RPMI7951 (cell line): ENCODE measurements around the gene ZBTB46. TPM values are rescaled to one million over a fixed set of nuclear protein-coding genes. Genes with fewer than 3 reads are reported as not detected.

Experiments
- DNase-seq: peaks from one replicate; pipeline ENCODE4 v3.0.0-alpha.2; 2012; ENCODE audit warnings: low read depth
- total RNA-seq: library from RNA; depleted of rRNA; stranded (reverse); fragments of >200 nt; shearing (Covaris generic); gene quantifications from 2 replicates; pipeline ENCODE4 v1.2.3, GENCODE V29; 2014

ZBTB46 gene
- total RNA-seq, 1 experiment from 2014 or later = 3.4 TPM

DNA sequence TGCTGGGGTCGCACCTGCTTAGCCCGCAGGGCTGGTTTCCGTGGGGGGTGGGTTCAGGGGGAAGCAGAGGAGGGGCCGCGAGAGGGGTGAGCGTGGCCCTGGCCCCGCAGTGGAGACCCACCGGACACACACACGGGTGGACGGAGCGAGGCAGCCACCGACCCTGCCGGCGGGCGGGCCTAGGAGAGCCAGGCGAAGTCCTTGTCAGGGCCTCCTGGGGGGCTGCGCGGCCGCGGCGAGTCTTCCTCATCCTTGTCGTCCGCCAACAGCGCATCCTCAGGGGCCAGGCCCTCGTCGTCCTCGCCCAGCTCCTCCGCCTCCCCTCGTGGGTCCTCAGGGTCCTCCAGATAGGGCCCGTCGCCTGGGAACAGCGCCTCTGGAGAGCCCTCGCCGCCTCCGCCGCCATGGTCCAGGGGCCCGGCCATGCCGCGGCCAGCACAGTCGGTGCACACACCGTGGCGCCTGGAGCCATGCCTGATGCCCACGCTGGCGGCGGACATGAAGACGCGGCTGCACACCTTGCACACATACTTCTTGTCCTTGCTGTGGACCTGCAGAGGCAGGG is 84.2 kb downstream of the ZBTB46 start:
- DNase-seq = no peak

DNA sequence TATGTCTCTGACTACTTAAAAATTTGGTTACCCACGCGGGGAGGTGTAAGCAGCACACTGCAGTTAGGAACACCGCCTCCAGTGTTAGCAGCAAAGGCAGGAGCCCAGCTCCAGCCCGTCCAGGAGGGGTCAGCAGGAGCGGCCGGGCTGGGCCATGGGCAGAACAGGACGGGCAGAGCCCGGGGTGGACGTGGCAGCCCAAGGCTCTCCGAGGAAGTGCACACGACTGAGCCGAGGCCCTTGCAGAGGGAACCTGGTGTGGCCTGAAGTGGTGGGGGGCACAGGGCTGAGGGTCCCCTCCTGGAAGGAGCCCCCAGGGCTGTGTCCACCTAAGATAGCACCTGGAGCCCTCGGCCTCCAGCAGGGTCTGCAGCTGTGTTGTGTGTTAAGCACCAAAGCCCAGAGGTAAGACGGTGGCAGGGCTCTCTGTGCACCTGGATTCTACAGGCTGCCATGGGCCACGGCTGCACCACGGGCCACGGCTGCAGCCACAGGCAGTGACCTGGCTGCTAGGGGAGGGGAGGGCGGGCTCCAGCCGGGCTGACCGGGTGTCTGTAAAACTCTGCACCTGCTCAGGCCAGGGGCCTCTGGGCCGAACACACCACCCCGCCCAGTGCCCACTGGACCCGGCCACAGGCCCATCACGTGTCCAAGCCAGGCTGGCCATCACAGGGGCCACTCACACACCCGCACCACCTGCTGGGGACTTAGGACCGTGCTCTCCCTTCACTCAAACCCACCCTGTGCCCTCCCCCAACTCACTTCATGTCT is 84.9 kb downstream of the ZBTB46 start:
- no peak for DNase-seq

DNA sequence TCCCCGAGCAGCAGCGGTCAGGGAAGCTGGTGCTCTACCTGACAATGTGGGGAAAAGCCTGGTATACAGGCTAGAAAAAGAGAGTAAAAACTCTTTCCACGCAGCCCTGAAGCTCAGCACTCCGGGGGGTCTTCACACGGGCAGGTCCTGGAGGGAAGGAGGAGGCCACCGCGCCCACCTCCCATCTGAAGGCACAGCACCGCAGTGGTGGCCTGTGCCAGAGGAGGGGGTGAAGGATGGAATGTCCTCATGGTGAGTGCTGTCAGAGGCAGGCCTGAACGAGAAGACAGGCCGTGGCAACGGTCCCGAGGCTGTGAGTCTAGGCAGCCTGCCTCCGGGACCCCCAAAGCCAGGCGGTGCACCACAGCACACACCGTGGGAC is 85.6 kb downstream of the ZBTB46 start:
- no peak for DNase-seq

DNA sequence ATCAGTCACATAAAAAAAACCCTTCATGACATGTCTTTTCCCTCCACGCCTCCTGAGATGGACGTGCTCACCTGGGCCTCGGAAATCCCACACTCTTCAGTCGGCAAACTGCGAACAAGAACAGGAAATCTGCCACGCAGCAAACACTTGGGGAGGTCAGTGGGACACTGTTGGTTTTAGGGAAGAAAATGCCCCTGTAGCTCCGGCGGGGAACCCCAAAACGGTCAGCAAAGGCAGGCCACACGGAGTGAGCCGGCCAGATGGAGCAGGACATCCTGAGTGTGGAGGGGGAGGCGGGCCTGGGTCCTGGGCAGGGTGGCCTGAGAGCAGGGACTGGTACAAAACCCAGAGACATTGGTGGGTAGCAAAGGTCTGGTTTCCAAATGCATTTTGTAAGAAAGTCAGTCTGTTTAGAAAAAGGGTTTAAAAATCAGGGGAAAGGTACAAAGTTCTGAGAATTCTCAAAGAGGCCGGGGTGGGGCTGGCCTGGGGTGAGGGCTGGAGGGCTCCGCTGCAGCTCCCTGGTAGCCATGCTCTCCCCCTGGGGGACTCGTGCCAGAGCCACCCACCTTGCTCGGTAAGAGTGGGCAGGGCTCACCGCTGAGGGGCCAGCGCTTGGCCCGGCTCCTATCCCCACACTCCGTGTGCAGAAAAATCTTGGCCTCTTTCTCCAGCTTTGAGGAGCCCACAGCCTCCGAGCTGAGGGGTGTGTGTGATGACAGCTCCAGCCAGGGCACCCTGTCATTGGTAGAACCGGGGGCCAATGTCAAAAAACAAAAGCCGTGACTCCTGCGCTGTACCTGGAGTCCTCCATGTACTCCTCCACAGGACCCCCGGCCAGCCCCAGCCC is 86.3 kb downstream of the ZBTB46 start:
- DNase-seq = no peak

DNA sequence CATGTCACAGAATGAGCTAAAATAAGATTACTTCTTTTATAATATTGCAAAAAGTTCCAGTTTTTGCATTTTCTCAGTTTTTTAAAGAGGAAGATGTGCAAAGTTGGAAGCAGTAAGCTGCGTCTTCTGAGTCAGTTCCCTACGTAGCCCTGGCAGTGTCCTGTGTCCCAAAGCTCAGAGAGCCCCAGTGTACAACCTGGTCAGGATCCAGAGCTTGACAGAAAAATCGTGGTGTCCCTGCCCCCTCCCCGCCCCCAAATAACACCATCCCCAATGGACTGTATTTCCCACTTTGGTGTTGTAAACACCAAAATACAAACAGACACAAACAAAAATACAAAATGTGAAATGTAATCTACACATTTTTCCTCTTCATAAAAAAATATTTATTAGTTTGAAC is 86.9 kb downstream of the ZBTB46 start:
- no peak for DNase-seq

DNA sequence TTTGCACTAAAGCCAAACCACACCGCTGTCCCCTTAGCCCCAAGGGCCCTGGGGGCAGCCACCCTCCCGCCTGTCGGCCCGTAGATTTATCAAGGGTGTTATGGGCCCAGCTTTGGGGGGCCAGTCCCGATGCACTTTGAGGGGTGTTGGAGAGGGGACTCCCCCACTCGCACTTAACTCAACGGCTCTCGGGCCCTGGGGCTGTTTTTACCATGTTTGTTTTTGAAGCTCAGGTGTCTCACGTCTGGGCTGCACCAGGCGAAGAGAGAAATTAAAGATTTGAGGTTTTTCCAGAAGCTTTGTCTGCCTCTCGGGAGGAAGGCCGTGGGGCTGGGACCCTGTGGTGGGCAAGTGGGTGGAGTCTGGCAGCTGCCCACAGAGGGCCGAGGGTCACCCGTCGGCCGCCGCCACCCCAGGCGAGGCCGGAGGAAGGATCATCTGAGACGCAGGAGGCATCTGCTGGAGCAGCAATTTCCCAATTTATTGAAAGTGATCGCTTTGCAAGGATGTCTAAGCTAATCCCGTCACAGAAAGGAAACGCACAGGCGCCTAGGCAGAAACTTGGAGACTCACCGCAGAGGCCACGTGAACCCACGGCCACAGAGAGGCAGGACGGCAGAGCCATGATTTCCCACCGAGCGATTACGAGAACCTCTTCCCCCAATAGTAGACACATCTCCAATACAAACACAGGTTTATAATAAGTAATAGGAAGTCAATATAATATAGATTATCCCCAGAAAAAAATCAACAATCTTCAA is 87.7 kb downstream of the ZBTB46 start:
- DNase-seq = no peak

DNA sequence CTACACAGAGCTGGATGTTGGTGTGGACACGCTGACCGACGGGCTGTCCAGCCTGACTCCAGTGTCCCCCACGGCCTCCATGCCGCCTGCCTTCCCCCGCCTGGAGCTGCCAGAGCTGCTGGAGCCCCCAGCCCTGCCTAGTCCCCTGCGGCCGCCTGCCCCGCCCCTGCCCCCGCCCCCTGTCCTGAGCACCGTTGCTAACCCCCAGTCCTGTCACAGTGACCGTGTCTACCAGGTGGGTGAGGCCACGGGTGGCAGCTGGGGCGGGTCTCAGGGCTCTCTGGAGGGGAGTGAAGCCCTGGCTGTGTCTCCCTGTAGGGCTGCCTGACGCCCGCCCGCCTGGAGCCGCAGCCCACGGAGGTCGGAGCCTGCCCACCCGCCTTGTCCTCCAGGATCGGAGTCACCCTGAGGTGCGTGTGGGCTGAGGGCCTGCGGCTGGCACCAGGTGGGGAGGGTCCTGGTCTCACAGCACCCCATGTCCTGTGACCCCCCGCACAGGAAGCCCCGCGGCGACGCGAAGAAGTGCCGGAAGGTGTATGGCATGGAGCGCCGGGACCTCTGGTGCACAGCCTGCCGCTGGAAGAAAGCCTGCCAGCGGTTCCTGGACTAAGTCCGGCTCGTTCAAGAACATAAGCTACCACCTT is 88.6 kb downstream of the ZBTB46 start:
- no peak for DNase-seq

DNA sequence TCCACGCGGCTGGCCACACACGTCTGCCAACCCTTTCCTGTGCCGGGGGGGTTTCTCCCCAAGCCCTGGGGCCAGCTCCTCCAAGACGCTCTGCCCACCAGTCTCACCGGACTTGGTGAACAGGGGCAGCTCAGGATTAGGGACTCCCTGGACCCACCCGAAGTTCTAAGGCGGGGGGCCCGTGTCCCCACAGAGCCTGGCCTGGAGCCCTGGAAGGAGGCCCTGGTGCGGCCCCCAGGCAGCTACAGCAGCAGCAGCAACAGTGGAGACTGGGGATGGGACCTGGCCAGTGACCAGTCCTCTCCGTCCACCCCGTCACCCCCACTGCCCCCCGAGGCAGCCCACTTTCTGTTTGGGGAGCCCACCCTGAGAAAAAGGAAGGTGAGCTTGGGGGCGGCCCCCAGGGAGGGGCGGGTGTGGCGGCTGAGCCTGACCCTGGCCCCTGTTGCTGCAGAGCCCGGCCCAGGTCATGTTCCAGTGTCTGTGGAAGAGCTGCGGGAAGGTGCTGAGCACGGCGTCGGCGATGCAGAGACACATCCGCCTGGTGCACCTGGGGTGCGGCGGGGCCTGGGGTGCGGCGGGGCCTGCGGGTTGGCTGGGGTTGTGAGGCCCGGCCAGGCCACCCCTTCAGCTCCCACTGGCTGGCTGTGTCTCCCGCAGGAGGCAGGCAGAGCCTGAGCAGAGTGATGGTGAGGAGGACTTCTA is 89.2 kb downstream of the ZBTB46 start:
- DNase-seq = no peak

DNA sequence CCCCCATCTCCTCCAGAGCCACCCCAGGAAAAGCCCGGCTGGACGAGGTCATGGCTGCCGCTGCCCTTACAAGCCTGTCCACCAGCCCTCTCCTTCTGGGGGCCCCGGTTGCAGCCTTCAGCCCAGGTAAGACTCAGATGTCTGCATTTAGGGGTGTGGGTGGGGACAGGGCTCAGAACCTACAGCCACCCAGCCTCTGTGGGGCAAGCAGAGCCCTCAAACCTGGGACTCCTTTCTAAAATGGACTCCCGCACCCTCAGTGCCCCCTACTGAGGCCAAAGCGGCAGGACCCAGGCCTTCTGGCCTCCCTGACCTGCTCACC is 89.7 kb downstream of the ZBTB46 start:
- DNase-seq = no peak

DNA sequence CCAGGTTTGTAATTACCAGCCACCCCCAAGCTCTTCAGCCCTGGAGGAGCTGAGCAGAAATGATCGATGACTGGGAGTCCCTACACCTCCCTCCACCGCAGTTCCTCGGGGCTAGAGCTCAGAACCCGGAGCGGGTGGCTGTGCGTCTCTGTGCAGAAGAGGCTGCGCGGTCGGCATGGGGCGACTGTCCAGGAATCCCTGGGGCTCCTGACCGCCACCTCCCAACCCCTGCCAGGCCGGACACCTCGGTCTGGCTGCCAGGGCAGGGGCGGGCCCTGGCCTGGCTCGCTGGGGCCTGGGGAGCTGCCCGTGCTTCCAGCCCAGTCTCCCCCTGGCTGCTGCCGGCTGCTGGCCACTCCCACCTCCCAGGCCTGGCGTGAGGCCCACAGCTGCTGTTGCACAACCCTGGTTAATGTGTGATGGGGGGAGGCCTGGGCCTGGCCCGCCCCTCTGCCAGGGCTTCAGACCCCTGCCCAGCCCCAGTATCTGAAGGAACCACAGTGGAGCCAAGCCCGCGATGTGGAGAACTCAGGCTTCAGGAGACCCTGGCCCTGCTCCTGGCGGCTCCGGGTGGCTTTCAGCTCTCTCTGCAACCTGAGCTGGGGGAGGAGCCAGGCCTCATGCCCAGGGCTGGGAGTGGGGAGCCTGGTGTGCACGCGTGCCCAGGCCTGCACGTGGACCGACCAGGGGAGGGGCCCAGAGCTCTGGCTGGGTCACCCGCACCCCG is 90.3 kb downstream of the ZBTB46 start:
- peak; percentile 94 for DNase-seq

DNA sequence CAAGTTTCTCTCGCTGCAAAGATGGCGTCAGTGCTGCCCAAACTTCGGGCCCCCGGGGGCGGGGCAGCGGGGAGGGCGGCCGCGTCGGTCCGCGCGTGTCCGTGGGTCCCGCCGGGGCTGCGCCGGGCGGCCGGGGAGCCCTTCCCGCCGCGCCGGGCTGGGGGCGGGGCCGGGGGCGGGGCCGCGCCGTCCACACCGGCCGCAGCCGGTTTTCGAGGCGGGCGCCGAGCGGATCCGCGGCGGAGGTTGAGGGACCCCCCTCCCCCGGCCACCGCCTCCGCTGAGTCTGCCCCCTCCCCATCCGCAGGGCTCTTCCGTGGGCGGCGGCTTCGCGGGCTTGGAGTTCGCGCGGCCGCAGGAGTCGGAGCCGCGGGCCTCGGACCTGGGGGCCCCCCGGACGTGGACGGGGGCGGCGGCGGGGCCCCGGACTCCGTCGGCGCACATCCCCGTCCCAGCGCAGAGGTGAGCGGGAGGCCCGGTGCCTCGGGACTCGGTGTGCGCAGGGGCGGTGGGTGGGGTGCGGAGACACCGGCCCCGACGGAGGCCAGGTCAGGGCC is 90.9 kb downstream of the ZBTB46 start:
- peak; percentile 45 for DNase-seq

DNA sequence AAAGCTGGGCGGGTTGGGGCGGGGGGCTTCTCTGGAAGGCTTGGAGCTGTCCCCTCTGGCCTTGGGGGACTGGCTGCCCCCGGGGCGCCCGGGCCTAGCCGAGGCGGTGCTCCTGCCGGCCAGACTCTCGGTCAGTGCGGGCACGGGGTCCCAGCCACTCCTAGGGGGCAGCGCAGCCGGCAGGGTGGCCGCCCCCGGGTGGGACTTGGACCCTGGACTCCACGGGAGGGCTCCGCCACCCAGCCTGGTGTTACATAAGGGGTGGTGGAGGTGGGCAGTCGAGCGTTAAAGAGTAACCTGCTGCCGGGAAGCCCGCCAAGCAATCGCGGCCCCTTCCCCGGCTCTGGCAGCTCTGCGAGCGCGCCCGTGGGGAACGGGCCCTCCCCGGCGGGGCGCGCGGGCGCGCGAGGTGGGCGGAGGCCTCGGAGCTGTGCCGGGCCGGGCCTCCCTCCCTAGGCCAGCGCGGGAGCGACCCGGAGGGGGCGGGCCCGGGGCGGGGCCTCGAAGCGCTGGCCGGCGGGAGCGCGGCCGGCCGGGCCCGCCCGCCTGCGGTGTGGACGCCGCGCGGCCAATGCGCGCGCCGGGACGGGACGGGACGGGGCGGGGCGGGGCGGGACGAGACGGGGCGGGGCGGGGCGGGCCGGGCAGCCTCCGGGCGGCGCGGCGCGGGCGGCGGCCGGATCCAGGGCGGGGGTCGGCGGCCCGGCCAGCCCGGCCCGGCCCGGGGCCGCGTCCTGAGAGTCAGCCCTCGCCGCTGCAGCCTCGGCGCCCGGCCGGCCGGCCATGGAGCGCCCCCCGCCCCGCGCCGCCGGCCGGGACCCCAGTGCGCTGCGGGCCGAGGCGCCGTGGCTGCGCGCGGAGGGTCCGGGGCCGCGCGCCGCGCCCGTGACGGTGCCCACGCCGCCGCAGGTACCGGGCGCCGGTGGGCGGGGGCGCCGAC is 91.7 kb downstream of the ZBTB46 start, which contains the start of gene SLC2A4RG:
TSS of gene SLC2A4RG (plus strand) at position 647 of the 940 bp plus-strand sequence. CDS start at position 784, 137 bp downstream.
- peak; percentile 83 for DNase-seq

DNA sequence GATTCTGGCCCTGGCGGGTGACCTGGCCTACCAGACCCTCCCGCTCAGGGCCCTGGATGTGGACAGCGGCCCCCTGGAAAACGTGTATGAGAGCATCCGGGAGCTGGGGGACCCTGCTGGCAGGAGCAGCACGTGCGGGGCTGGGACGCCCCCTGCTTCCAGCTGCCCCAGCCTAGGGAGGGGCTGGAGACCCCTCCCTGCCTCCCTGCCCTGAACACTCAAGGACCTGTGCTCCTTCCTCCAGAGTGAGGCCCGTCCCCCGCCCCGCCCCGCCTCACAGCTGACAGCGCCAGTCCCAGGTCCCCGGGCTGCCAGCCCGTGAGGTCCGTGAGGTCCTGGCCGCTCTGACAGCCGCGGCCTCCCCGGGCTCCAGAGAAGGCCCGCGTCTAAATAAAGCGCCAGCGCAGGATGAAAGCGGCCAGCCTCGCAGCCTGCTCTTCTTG is 92.4 kb downstream of the ZBTB46 start:
- peak; percentile 29 for DNase-seq

DNA sequence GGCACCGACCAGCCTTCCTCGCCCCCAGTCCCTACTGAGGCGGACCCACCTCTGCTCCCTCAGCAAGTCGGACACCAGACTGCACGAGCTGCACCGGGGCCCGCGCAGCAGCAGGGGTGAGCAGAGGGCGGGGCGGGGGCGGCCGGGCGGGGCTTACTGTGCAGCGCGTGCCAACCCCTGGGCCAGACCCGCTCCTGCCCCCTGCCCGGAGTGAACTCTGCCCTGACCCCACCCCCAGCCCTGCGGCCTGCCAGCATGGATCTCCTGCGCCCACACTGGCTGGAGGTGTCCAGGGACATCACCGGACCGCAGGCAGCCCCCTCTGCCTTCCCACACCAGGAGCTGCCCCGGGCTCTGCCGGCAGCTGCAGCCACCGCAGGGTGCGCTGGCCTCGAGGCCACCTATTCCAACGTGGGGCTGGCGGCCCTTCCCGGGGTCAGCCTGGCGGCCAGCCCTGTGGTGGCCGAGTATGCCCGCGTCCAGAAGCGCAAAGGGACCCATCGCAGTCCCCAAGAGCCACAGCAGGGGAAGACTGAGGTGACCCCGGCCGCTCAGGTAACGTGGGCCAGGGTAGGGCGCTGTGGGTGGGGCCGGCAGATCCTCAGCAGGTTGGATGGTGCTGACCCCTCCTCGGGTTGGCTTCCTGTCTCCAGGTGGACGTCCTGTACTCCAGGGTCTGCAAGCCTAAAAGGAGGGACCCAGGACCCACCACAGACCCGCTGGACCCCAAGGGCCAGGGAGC is 92.9 kb downstream of the ZBTB46 start:
- no peak for DNase-seq

DNA sequence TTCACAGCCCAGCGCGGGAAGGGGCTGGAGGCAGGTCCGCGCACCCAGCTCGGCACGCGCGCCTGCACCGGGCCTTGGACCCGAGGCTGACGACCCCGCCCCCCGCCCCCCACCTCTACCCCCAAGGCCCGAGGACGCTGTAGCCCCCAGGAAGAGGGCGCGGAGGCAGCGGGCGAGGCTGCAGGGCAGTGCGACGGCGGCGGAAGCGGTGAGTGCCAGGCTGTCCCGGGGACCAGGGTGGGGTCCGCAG is 93.4 kb downstream of the ZBTB46 start:
- DNase-seq = no peak

DNA sequence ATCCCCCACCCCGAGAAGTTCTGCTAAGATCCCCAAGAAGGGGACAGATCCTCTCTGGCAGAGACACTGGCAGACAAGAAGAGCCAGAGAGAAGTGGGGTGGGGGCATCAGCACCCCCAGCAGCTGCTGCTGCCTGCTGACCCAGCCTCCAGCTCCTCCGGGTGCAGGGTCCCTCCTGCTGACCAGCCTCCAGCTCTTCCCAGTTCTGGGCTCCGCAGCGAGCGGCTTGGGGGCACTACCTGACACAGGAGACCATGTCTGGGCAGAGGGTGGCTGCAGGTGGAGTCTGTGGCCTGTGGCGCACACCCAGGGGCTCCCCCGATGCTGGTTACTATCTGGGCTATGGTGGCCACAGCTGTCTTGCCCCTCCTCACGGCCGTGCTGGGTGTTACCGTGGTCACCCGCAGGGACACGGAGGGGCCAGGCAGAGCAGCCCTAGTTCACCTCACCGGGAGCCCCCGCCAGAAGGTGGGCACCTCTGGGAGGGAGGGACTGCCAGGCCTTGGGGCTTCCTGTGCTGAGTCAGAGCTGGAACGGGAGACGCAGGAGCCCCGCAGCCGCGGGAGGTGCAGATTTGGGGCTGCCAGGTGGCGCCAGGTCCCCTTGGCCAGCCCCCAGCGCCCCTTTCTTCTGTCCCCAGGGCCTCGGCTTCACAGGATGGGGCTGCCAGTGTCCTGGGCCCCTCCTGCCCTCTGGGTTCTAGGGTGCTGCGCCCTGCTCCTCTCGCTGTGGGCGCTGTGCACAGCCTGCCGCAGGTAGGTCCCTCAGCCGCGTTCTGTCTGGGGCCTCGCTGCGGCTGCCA is 94.0 kb downstream of the ZBTB46 start:
- no peak for DNase-seq
